HEK293 (cell line): ENCODE data around the gene CLN5.

ENCODE experiments used
- ATF2 ChIP-seq: fragments of 450-650 bp; formaldehyde crosslinking; IDR thresholded peaks from 2 replicates; pipeline ENCODE4 v1.5.1; 2016; ENCODE audit warnings: missing biosample characterization, missing genetic modification characterization, low read depth
- BCL11A ChIP-seq: fragments of 450-650 bp; formaldehyde crosslinking; IDR thresholded peaks from 2 replicates; pipeline ENCODE4 v1.5.1; 2016; ENCODE audit warnings: low read depth, missing biosample characterization, missing genetic modification characterization
- EGR2 ChIP-seq: fragments of 450-650 bp; formaldehyde crosslinking; IDR thresholded peaks from 2 replicates; pipeline ENCODE4 v1.5.1; 2016; ENCODE audit warnings: low read depth, missing biosample characterization, missing genetic modification characterization
- GLIS2 ChIP-seq: fragments of 450-650 bp; formaldehyde crosslinking; IDR thresholded peaks from 2 replicates; pipeline ENCODE4 v1.5.1; 2016; ENCODE audit warnings: missing biosample characterization, missing genetic modification characterization
- KLF16 ChIP-seq: fragments of 450-650 bp; formaldehyde crosslinking; IDR thresholded peaks from 2 replicates; pipeline ENCODE4 v1.5.1; 2017; ENCODE audit warnings: missing biosample characterization, missing genetic modification characterization
- PRDM4 ChIP-seq: fragments of 450-650 bp; formaldehyde crosslinking; IDR thresholded peaks from 2 replicates; pipeline ENCODE4 v1.5.1; 2017; ENCODE audit warnings: missing biosample characterization, missing genetic modification characterization
- SCRT2 ChIP-seq: fragments of 450-650 bp; formaldehyde crosslinking; IDR thresholded peaks from 2 replicates; pipeline ENCODE4 v1.5.1; 2016; ENCODE audit warnings: missing biosample characterization, missing genetic modification characterization
- TSHZ1 ChIP-seq: fragments of 450-650 bp; formaldehyde crosslinking; IDR thresholded peaks from 2 replicates; pipeline ENCODE4 v1.5.1; 2016; ENCODE audit warnings: missing biosample characterization, missing genetic modification characterization, borderline replicate concordance
- YY1 ChIP-seq: fragments of 450-650 bp; formaldehyde crosslinking; IDR thresholded peaks from 2 replicates; pipeline ENCODE4 v1.5.1; 2018; ENCODE audit warnings: missing biosample characterization, missing genetic modification characterization
- ZBTB48 ChIP-seq: fragments of 450-650 bp; formaldehyde crosslinking; IDR thresholded peaks from 2 replicates; pipeline ENCODE4 v1.5.1; 2016; ENCODE audit warnings: missing biosample characterization, missing genetic modification characterization
- ZFP69B ChIP-seq: fragments of 450-650 bp; formaldehyde crosslinking; IDR thresholded peaks from 2 replicates; pipeline ENCODE4 v1.5.1; 2016; ENCODE audit warnings: missing biosample characterization, missing genetic modification characterization
- ZNF121 ChIP-seq: fragments of 450-650 bp; formaldehyde crosslinking; IDR thresholded peaks from 2 replicates; pipeline ENCODE4 v1.5.1; 2016; ENCODE audit warnings: missing biosample characterization, missing genetic modification characterization
- ZNF132 ChIP-seq: fragments of 450-650 bp; formaldehyde crosslinking; IDR thresholded peaks from 2 replicates; pipeline ENCODE4 v1.5.1; 2017; ENCODE audit warnings: missing biosample characterization, missing genetic modification characterization, borderline replicate concordance
- ZNF138 ChIP-seq: fragments of 450-650 bp; formaldehyde crosslinking; IDR thresholded peaks from 2 replicates; pipeline ENCODE4 v1.5.1; 2016; ENCODE audit warnings: missing biosample characterization, missing genetic modification characterization, borderline replicate concordance
- ZNF37A ChIP-seq: fragments of 450-650 bp; IDR thresholded peaks from 2 replicates; pipeline ENCODE4 v1.5.1; 2018; ENCODE audit warnings: missing biosample characterization, missing genetic modification characterization
- ZNF48 ChIP-seq: fragments of 450-650 bp; formaldehyde crosslinking; IDR thresholded peaks from 2 replicates; pipeline ENCODE4 v1.5.1; 2016; ENCODE audit warnings: missing biosample characterization, missing genetic modification characterization
- ZNF514 ChIP-seq: fragments of 450-650 bp; formaldehyde crosslinking; IDR thresholded peaks from 2 replicates; pipeline ENCODE4 v1.5.1; 2016; ENCODE audit warnings: missing biosample characterization, missing genetic modification characterization
- ZNF561 ChIP-seq: fragments of 450-650 bp; IDR thresholded peaks from 2 replicates; pipeline ENCODE4 v1.5.1; 2018; ENCODE audit warnings: missing biosample characterization, missing genetic modification characterization, borderline replicate concordance
- ZNF768 ChIP-seq: fragments of 450-650 bp; formaldehyde crosslinking; IDR thresholded peaks from 2 replicates; pipeline ENCODE4 v1.5.1; 2018; ENCODE audit warnings: missing biosample characterization, mild to moderate bottlenecking, missing genetic modification characterization
- ZNF776 ChIP-seq: fragments of 450-650 bp; formaldehyde crosslinking; IDR thresholded peaks from 2 replicates; pipeline ENCODE4 v1.5.0; 2017; ENCODE audit warnings: missing biosample characterization, missing genetic modification characterization, borderline replicate concordance
- ZNF791 ChIP-seq: fragments of 450-650 bp; formaldehyde crosslinking; IDR thresholded peaks from 2 replicates; pipeline ENCODE4 v1.5.1; 2016; ENCODE audit warnings: missing biosample characterization, missing genetic modification characterization
- ZSCAN16 ChIP-seq: fragments of 450-650 bp; formaldehyde crosslinking; IDR thresholded peaks from 2 replicates; pipeline ENCODE4 v1.5.1; 2016; ENCODE audit warnings: missing biosample characterization, missing genetic modification characterization

The CLN5 gene

GRCh38 chr13:77026255-77026860, 34.5 kb downstream of the CLN5 start (continued):
- TF ChIP-seq ZNF791 (tag by site-specific recombination) (no peak), ZNF514 (tag by site-specific recombination) (no peak), KLF16 (tag by site-specific recombination) (peak; percentile 54; the same call in 1 of the 2 replicates), ZNF37A (no peak), TSHZ1 (tag by site-specific recombination) (no peak), PRDM4 (tag by site-specific recombination) (no peak), EGR2 (tag by site-specific recombination) (peak; percentile 69; the same call in 1 of the 2 replicates), ATF2 (tag by site-specific recombination) (no peak), ZNF138 (tag by site-specific recombination) (no peak), ZNF132 (tag by site-specific recombination) (no peak), YY1 (tag by site-specific recombination) (no peak), ZNF768 (tag by site-specific recombination) (no peak), ZBTB48 (tag by site-specific recombination) (no peak), ZNF776 (tag by site-specific recombination) (no peak), GLIS2 (tag by site-specific recombination) (peak; percentile 86), SCRT2 (no peak), ZFP69B (no peak), BCL11A (tag by site-specific recombination) (no peak), ZNF121 (no peak), ZNF48 (tag by site-specific recombination) (no peak), ZSCAN16 (no peak), ZNF561 (tag by site-specific recombination) (peak; percentile 19; the same call in 1 of the 2 replicates)
